K562 (cell line): ENCODE results near the gene KRT5. TPM values are rescaled to one million over a fixed set of nuclear protein-coding genes. Genes with fewer than 3 reads are reported as not detected.

ENCODE experiments used
- polyA plus RNA-seq, 8 experiments: library from polyadenylated mRNA; depleted of rRNA in 4 of 8; stranded (reverse) in 5 of 8; unstranded in 3 of 8; fragments of >200 nt; fragmentation: Nextera tagmentation in 2 of 8; fragmentation: Illumina TruSeq in 1 of 8; extraction: Ambion mirVana in 2 of 8; extraction: Trizol in 1 of 8; gene quantifications; 2 replicates each; pipeline versions ENCODE4 v1.2.1 to v1.2.3, GENCODE V29; 2011 to 2014; ENCODE audit warnings: inconsistent platforms in 1 of 8, missing spikeins in 1 of 8
- total RNA-seq, 7 experiments: library from RNA; depleted of rRNA in 6 of 7; stranded (reverse); fragments of >200 nt in 6 of 7; fragmentation: Illumina TruSeq in 2 of 7; extraction: Trizol in 2 of 7; gene quantifications; 2 replicates each; pipeline versions ENCODE4 v1.2.1 to v1.2.3, GENCODE V29; 2011 to 2021; ENCODE audit warnings: low replicate concordance in 1 of 7

Gene KRT5
- total and polyA plus RNA-seq, 9 of the 15 experiments (the other 6 are each of a cell fraction or from before 2014, with no cell fraction given), result 0.32 TPM; not detected in 8

Other genes starting within 250 kb of the KRT5 start
Only the 7 nearest of the 17 such genes appear.
- not detected in 2 replicates for gene KRT75, start 86.0 kb downstream of the KRT5 start, total RNA-seq (2014; rRNA removed)
- not detected in 2 replicates for gene KRT75, start 86.0 kb downstream of the KRT5 start, total RNA-seq (2014; rRNA removed; fragmentation: Illumina TruSeq; extraction: Trizol)
- gene KRT75, start 86.0 kb downstream of the KRT5 start, total RNA-seq (2015; rRNA removed; fragmentation: Illumina TruSeq; extraction: Trizol), result not detected in 2 replicates
- gene KRT75, start 86.0 kb downstream of the KRT5 start, total RNA-seq (2021), result not detected in 2 replicates
- gene KRT75, start 86.0 kb downstream of the KRT5 start, polyA plus RNA-seq (2011; rRNA removed), result not detected in 2 replicates
- gene KRT75, start 86.0 kb downstream of the KRT5 start, polyA plus RNA-seq (2014; fragmentation: Illumina TruSeq; extraction: Trizol), result not detected in 2 replicates
- not detected for gene KRT75, start 86.0 kb downstream of the KRT5 start, polyA plus RNA-seq (2014; fragmentation: Nextera tagmentation; extraction: Ambion mirVana)
- gene KRT75, start 86.0 kb downstream of the KRT5 start, polyA plus RNA-seq (2014; rRNA removed), result not detected in 2 replicates
- gene KRT6B, start 68.2 kb downstream of the KRT5 start, total RNA-seq (2014; rRNA removed), result not detected in 2 replicates
- gene KRT6B, start 68.2 kb downstream of the KRT5 start, total RNA-seq (2014; rRNA removed; fragmentation: Illumina TruSeq; extraction: Trizol), result not detected in 2 replicates
- gene KRT6B, start 68.2 kb downstream of the KRT5 start, total RNA-seq (2015; rRNA removed; fragmentation: Illumina TruSeq; extraction: Trizol), result not detected in 2 replicates
- not detected in 2 replicates for gene KRT6B, start 68.2 kb downstream of the KRT5 start, total RNA-seq (2021)
- gene KRT6B, start 68.2 kb downstream of the KRT5 start, polyA plus RNA-seq (2011; rRNA removed), result not detected in 2 replicates
- gene KRT6B, start 68.2 kb downstream of the KRT5 start, polyA plus RNA-seq (2014; fragmentation: Illumina TruSeq; extraction: Trizol), result not detected in 2 replicates
- gene KRT6B, start 68.2 kb downstream of the KRT5 start, polyA plus RNA-seq (2014; fragmentation: Nextera tagmentation; extraction: Ambion mirVana), result not detected
- gene KRT6B, start 68.2 kb downstream of the KRT5 start, polyA plus RNA-seq (2014; rRNA removed), result not detected in 2 replicates
- gene KRT6C, start 46.6 kb downstream of the KRT5 start, total RNA-seq (2014; rRNA removed), result not detected in 2 replicates
- not detected in 2 replicates for gene KRT6C, start 46.6 kb downstream of the KRT5 start, total RNA-seq (2014; rRNA removed; fragmentation: Illumina TruSeq; extraction: Trizol)
- not detected in 2 replicates for gene KRT6C, start 46.6 kb downstream of the KRT5 start, total RNA-seq (2015; rRNA removed; fragmentation: Illumina TruSeq; extraction: Trizol)
- gene KRT6C, start 46.6 kb downstream of the KRT5 start, total RNA-seq (2021), result not detected in 2 replicates
- not detected in 2 replicates for gene KRT6C, start 46.6 kb downstream of the KRT5 start, polyA plus RNA-seq (2011; rRNA removed)
- gene KRT6C, start 46.6 kb downstream of the KRT5 start, polyA plus RNA-seq (2014; fragmentation: Illumina TruSeq; extraction: Trizol), result not detected in 2 replicates
- not detected for gene KRT6C, start 46.6 kb downstream of the KRT5 start, polyA plus RNA-seq (2014; fragmentation: Nextera tagmentation; extraction: Ambion mirVana)
- not detected in 2 replicates for gene KRT6C, start 46.6 kb downstream of the KRT5 start, polyA plus RNA-seq (2014; rRNA removed)
- not detected in 2 replicates for gene KRT6A, start 27.1 kb downstream of the KRT5 start, total RNA-seq (2014; rRNA removed)
- not detected in 2 replicates for gene KRT6A, start 27.1 kb downstream of the KRT5 start, total RNA-seq (2014; rRNA removed; fragmentation: Illumina TruSeq; extraction: Trizol)
- not detected in 2 replicates for gene KRT6A, start 27.1 kb downstream of the KRT5 start, total RNA-seq (2015; rRNA removed; fragmentation: Illumina TruSeq; extraction: Trizol)
- not detected in 2 replicates for gene KRT6A, start 27.1 kb downstream of the KRT5 start, total RNA-seq (2021)
- 0.26 TPM in 1 of 2 replicates, not detected in the other for gene KRT6A, start 27.1 kb downstream of the KRT5 start, polyA plus RNA-seq (2011; rRNA removed)
- gene KRT6A, start 27.1 kb downstream of the KRT5 start, polyA plus RNA-seq (2014; fragmentation: Illumina TruSeq; extraction: Trizol), result not detected in 2 replicates
- not detected for gene KRT6A, start 27.1 kb downstream of the KRT5 start, polyA plus RNA-seq (2014; fragmentation: Nextera tagmentation; extraction: Ambion mirVana)
- gene KRT6A, start 27.1 kb downstream of the KRT5 start, polyA plus RNA-seq (2014; rRNA removed), result not detected in 2 replicates
- not detected in 2 replicates for gene KRT71, start 32.8 kb upstream of the KRT5 start, total RNA-seq (2014; rRNA removed)
- gene KRT71, start 32.8 kb upstream of the KRT5 start, total RNA-seq (2014; rRNA removed; fragmentation: Illumina TruSeq; extraction: Trizol), result not detected in 2 replicates
- gene KRT71, start 32.8 kb upstream of the KRT5 start, total RNA-seq (2015; rRNA removed; fragmentation: Illumina TruSeq; extraction: Trizol), result not detected in 2 replicates
- not detected in 2 replicates for gene KRT71, start 32.8 kb upstream of the KRT5 start, total RNA-seq (2021)
- not detected in 2 replicates for gene KRT71, start 32.8 kb upstream of the KRT5 start, polyA plus RNA-seq (2011; rRNA removed)
- gene KRT71, start 32.8 kb upstream of the KRT5 start, polyA plus RNA-seq (2014; fragmentation: Illumina TruSeq; extraction: Trizol), result not detected in 2 replicates
- not detected for gene KRT71, start 32.8 kb upstream of the KRT5 start, polyA plus RNA-seq (2014; fragmentation: Nextera tagmentation; extraction: Ambion mirVana)
- gene KRT71, start 32.8 kb upstream of the KRT5 start, polyA plus RNA-seq (2014; rRNA removed), result not detected in 2 replicates
- not detected in 2 replicates for gene KRT74, start 53.4 kb upstream of the KRT5 start, total RNA-seq (2014; rRNA removed)
- not detected in 2 replicates for gene KRT74, start 53.4 kb upstream of the KRT5 start, total RNA-seq (2014; rRNA removed; fragmentation: Illumina TruSeq; extraction: Trizol)
- not detected in 2 replicates for gene KRT74, start 53.4 kb upstream of the KRT5 start, total RNA-seq (2015; rRNA removed; fragmentation: Illumina TruSeq; extraction: Trizol)
- gene KRT74, start 53.4 kb upstream of the KRT5 start, total RNA-seq (2021), result not detected in 2 replicates
- gene KRT74, start 53.4 kb upstream of the KRT5 start, polyA plus RNA-seq (2011; rRNA removed), result not detected in 2 replicates
- gene KRT74, start 53.4 kb upstream of the KRT5 start, polyA plus RNA-seq (2014; fragmentation: Illumina TruSeq; extraction: Trizol), result not detected in 2 replicates
- not detected for gene KRT74, start 53.4 kb upstream of the KRT5 start, polyA plus RNA-seq (2014; fragmentation: Nextera tagmentation; extraction: Ambion mirVana)
- gene KRT74, start 53.4 kb upstream of the KRT5 start, polyA plus RNA-seq (2014; rRNA removed), result not detected in 2 replicates
- gene KRT72, start 81.1 kb upstream of the KRT5 start, total RNA-seq (2014; rRNA removed), result not detected in 2 replicates
- gene KRT72, start 81.1 kb upstream of the KRT5 start, total RNA-seq (2014; rRNA removed; fragmentation: Illumina TruSeq; extraction: Trizol), result not detected in 2 replicates
- not detected in 2 replicates for gene KRT72, start 81.1 kb upstream of the KRT5 start, total RNA-seq (2015; rRNA removed; fragmentation: Illumina TruSeq; extraction: Trizol)
- gene KRT72, start 81.1 kb upstream of the KRT5 start, total RNA-seq (2021), result 0.09 TPM in 1 of 2 replicates, not detected in the other
- gene KRT72, start 81.1 kb upstream of the KRT5 start, polyA plus RNA-seq (2011; rRNA removed), result not detected in 2 replicates
- gene KRT72, start 81.1 kb upstream of the KRT5 start, polyA plus RNA-seq (2014; fragmentation: Illumina TruSeq; extraction: Trizol), result not detected in 2 replicates
- gene KRT72, start 81.1 kb upstream of the KRT5 start, polyA plus RNA-seq (2014; fragmentation: Nextera tagmentation; extraction: Ambion mirVana), result not detected
- not detected in 2 replicates for gene KRT72, start 81.1 kb upstream of the KRT5 start, polyA plus RNA-seq (2014; rRNA removed)